GM21825 (cell line): ENCODE data around the gene DDX5.
"Not testable (repeated sequence)": the region's sequence is repeated elsewhere in the genome, so short reads cannot be mapped to it uniquely, and the experiment has no call there.

Source experiments
- ATAC-seq: cut with Tn5 transposase; IDR thresholded peaks from one replicate; pipeline ENCODE4 v1.9.1; 2021; ENCODE audit warnings: mild to moderate bottlenecking, moderate library complexity; ENCODE audit not compliant: unreplicated experiment

Gene DDX5

GRCh38 chr17:64508683-64509082, 2.6 kb upstream of the DDX5 start:
- no peak for ATAC-seq

DNA sequence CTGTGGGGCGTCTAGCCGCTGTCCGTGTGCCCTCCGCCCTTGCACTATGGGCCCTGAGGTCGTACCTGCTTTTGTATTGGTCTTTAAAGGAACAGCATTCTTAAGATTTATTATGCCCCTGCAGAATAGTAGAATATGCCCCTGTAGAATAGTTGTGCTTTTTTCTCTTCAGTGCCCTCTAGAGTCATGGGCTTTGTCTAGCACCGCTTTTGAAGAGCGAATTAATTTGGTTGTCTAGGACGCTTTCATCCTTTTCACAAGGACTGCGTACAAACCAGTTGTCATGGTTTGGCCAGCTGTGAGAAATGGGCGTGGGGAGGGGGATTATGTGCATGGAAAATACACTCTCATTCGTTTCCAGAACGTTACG, 1.3 kb upstream of the DDX5 start:
- peak; percentile 15 for ATAC-seq

GRCh38 chr17:64506576-64507412, 705 bp upstream of the DDX5 start, which contains the start of gene CEP95:
CEP95 (plus strand) TSS chr17:64506977; CDS start chr17:64507098, 121 bp downstream.
- ATAC-seq: peak; percentile 53

DNA sequence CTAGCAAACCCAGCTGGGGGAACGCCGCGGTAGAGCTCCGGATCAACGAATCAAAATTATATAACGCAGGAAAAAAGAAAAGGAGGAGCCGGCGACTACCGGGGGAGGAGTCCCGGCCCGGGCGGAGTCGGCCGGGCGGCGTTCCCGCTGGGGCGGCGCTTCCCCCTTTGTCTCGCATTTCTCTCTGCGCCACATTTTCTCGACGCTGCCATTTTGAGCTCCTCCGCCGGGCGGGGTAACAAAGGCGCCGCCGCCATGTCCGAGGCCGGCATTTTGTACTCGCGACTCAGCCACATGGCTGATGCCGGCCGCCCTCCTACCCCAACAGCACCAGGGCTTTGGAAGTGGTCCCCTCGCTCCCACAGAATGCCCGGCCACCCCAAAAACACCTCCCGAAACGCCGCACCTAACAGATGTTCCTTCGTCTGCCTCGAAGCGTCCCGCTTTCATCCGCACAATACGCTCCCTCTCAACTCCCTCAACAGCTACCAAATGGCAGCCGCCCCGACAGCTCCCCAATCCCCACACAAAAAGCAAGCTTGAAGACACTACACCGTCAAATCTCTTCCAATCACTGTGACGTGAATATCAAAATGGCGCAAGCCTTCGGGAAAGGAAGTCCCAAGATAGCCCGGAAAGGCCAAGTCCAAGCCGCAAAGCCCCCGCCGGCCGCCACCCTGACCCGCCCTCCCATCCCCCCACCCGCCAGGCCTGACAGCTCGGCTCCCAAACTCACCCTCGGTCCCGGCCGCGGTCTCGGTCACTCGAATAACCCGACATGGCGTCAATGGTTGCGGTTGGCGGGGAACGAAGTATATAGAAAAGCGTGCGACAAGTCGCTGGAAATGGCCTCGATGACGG, 519 bp downstream of the DDX5 start:
- ATAC-seq: no peak

GRCh38 chr17:64504769-64505339, 1.2 kb downstream of the DDX5 start:
- ATAC-seq: no peak

GRCh38 chr17:64503821-64504768, 2.0 kb downstream of the DDX5 start:
- ATAC-seq: no peak

GRCh38 chr17:64503341-64503740, 2.7 kb downstream of the DDX5 start:
- ATAC-seq: no peak

- ATAC-seq: no peak
Measured at GRCh38 chr17:64502809-64503208, 3.3 kb downstream of the DDX5 start.

- ATAC-seq: no peak
Measured at GRCh38 chr17:64502021-64502420, 4.1 kb downstream of the DDX5 start.

DNA sequence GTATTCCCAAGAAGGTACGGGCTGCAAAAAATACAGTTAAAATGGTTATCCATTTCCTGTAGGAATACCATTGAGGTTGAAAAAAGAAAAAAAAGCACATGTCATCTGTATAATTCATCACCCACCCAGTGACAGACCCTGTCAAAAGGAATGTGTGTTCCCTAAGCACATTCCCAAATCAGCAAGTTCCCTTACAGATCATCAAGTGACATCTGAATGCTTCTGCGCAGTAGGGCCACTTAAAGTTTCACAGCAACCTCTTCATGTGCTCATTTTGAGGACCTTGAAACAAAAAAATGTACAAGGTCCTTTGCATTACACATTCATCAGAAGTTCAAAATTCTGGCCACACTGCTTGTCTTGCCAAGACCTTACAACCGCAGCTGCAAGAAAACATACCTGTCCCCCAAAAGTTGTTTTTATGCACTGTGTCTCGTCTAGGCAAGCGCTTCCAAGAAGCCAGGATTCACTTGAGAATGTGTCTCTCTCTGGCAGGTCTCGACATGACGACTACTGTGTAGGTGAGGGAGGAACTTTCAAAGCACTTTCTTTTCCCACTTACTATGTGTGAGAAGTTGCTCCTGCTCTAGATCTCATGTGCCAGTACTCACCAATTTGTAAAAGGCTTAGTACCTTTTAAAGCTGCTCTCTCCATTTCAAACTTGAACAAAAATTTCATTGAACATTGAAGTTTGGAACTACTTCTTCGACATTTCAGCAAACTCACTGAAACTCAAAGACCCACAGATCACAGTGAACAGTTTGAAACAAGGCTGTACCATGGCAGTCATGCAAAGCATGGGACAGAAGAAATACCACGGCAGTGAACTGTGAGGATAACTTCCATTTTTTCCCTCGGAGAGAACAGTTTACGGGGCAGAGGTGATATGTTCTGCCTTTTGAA, 5.0 kb downstream of the DDX5 start:
- no peak for ATAC-seq

- no peak for ATAC-seq
Measured at GRCh38 chr17:64500487-64500859, 5.6 kb downstream of the DDX5 start.

DNA sequence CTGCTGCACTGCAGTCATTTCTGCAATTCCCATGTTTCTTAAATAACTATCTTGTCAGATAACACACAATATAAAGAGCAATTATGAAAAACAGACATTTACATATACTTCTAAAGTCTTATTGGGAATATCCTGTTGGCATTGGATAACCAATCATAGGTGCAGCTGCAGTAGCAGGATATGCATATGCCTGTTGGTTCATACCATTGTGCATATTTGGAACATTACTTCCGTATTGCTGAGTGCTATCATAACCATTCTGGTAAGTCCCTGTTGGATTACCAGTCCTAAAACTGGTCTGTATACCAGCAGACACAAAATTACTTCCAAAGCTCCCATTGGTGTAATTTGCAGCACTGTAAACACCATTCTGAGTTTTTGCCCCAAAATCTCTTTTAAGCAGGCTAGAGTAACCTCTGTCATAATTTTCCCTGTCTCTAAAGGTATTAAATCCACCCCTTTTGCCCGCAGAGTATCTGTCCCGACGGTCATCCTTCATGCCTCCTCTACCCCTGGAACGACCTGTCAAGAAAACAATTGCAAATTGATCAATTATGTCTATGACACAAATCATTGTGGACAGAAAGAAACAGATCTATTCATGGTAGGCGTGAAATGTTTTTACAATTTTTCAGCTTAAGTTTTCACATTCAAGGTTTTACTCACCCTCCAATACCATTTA, 6.1 kb downstream of the DDX5 start:
- no peak for ATAC-seq

GRCh38 chr17:64498308-64499203, 7.5 kb downstream of the DDX5 start:
- no peak for ATAC-seq

GRCh38 chr17:64497565-64498035, 8.5 kb downstream of the DDX5 start:
- ATAC-seq: peak; percentile 2

DNA sequence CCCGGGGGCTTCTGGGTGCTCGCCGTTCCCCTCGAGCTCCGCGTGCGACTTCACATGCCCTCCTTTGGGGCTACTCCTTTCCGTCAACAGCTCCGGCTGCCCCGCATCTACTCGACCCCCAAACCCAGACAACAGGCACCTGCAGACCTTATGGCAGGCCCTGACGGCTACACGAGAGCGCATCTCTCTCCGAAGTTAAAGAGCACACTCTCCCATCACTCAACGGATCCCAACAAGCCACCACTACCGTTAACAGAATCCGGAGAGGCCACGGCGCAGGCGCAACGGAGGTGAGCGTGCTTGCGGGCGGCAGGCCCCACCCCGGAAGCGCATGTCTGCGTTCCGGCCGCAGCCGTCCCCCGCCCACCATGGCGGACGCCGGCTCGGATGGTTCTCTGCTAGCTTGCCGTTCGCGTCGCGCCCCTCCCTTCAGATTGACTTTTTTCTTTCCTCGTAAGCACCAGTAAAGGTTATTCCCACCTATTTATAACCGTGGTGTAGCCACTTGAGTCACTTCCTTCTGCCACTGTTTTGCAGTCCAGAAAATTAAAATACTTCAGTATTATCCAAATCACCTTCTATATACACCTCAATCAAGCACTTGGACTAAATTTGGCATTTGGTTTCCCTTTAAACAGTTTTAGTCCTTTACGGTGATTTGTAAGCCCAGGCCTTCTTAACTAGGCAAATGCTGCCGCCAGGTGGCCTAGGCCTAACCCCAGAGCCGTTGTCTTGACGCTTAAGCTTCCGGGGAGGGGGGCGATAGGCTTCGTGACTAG, 9.1 kb downstream of the DDX5 start, which contains the start of gene POLG2:
TSS of gene POLG2 (minus strand) at position 269 of the 779 bp plus-strand sequence. CDS start at position 183, 86 bp downstream.
- ATAC-seq: peak; percentile 72

- ATAC-seq: no peak
Measured at GRCh38 chr17:64496348-64496785, 9.7 kb downstream of the DDX5 start.

DNA sequence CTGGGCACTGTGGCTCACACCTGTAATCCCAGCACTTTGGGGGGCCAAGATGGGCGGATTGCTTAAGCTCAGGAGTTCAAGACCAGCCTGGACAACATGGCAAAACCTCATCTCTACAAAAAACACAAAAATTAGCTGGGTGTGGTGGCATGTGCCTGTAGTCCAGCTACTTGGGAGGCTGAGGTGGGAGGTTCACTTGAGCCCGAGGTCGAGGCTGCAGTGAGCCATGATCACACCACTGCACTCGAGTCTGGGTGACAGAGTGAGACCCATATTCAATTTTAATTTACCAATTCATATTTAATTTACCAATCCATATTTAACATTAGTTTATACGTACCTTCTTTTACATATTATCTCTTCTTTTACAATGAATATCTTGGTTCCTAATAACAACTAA, 10.8 kb downstream of the DDX5 start:
- not testable (repeated sequence) for ATAC-seq
